HCT116 (cell line): ENCODE data around the gene MAN2B2. TPM values are rescaled to one million over a fixed set of nuclear protein-coding genes. Genes with fewer than 3 reads are reported as not detected.
"Not testable (repeated sequence)": the region's sequence is repeated elsewhere in the genome, so short reads cannot be mapped to it uniquely, and the experiment has no call there.

ENCODE experiments used
- ATAC-seq: fragments of 200-7000 bp; cut with Tn5 transposase; 2 replicates; pipeline ENCODE4 v1.9.1; 2020; ENCODE audit warnings: mild to moderate bottlenecking, moderate library complexity
- BruUV-seq: library from RNA; stranded (reverse); fragments of 400-500 nt; replicated peaks from 2 replicates; lab custom pipeline; 2021; lab: Mats Ljungman, UMichigan
- CTCF ChIA-PET: fragments of 300-600 bp; sonication (Branson Sonifier 250); formaldehyde crosslinking; loops from one replicate; lab custom pipeline; 2021; ENCODE audit warnings: antibody characterized with exemption; lab: Charles Lee
- POLR2A ChIA-PET: fragments of 300-600, 350-600 bp; sonication (Branson Sonifier 250); formaldehyde crosslinking; loops from one replicate; lab custom pipeline; 2021; ENCODE audit warnings: antibody characterized with exemption; lab: Charles Lee
- RAD21 ChIA-PET, 2 experiments: fragments of 300-600 bp; sonication (Branson Sonifier 250); formaldehyde crosslinking; loops; one replicate each; lab custom pipeline; 2023; ENCODE audit warnings: low total read pairs in 2 of 2; ENCODE audit not compliant: uncharacterized antibody in 2 of 2, unreplicated experiment in 2 of 2, low non-redundant PET in 1 of 2; lab: Charles Lee
- DNase-seq: peaks from one replicate; pipeline ENCODE4 v3.0.0-alpha.2; 2010; ENCODE audit warnings: low read depth, low spot score
- H2AFZ ChIP-seq: fragments of 200-600 bp; shearing (Covaris generic), sonication (generic); 2 replicates; pipeline ENCODE4 v1.6.1; 2017; ENCODE audit warnings: low read depth, mixed run types, mixed read lengths, antibody characterized with exemption, low read length; ENCODE audit not compliant: poor library complexity, severe bottlenecking
- H3K27ac ChIP-seq: 2 replicates; pipeline ENCODE4 v1.5.1; 2012; ENCODE audit warnings: low read depth, low read length
- H3K27me3 ChIP-seq: fragments of 200-600 bp; sonication (generic); 2 replicates; pipeline ENCODE4 v1.6.1; 2016; ENCODE audit warnings: mixed run types, low read length, mixed read lengths; ENCODE audit not compliant: insufficient read depth
- H3K36me3 ChIP-seq, 2 experiments: fragments of 200-500 bp in 1 of 2; fragments of 200-600 bp in 1 of 2; sonication (Bioruptor generic) in 1 of 2; sonication (generic) in 1 of 2; 2 replicates each; pipeline versions ENCODE4 v1.5.1 to v1.6.1; 2014 to 2016; ENCODE audit warnings: low read length in 2 of 2, inconsistent platforms in 1 of 2, mixed read lengths in 1 of 2, mixed run types in 1 of 2; ENCODE audit not compliant: insufficient read depth in 2 of 2, control insufficient read depth in 1 of 2
- H3K4me1 ChIP-seq, 2 experiments: fragments of 200-600 bp in 1 of 2; sonication (generic) in 1 of 2; 2 replicates each; pipeline versions ENCODE4 v1.5.1 to v1.6.1; 2012 to 2017; ENCODE audit warnings: low read length in 2 of 2, inconsistent platforms in 1 of 2, mild to moderate bottlenecking in 1 of 2, mixed read lengths in 1 of 2, mixed run types in 1 of 2, moderate library complexity in 1 of 2; ENCODE audit not compliant: insufficient read depth in 2 of 2, control insufficient read depth in 1 of 2
- H3K4me2 ChIP-seq: fragments of 200-600 bp; sonication (generic); 2 replicates; pipeline ENCODE4 v1.6.1; 2017; ENCODE audit warnings: mixed run types, low read length, mixed read lengths
- H3K4me3 ChIP-seq, 2 experiments: fragments of 200-600 bp in 1 of 2; sonication (generic) in 1 of 2; replicated peaks in 1 of 2; 2 replicates each; pipeline ENCODE4 v1.5.1; 2011 to 2016; ENCODE audit warnings: low read length in 2 of 2, control low read depth in 1 of 2, low read depth in 1 of 2, mild to moderate bottlenecking in 1 of 2, mixed read lengths in 1 of 2, mixed run types in 1 of 2
- H3K79me2 ChIP-seq: fragments of 200-600 bp; sonication (generic); 2 replicates; pipeline ENCODE4 v1.6.1; 2017; ENCODE audit warnings: mild to moderate bottlenecking, mixed run types, low read length, moderate library complexity, mixed read lengths; ENCODE audit not compliant: insufficient read depth
- H3K9ac ChIP-seq: fragments of 200-600 bp; sonication (generic); 2 replicates; pipeline ENCODE4 v1.6.1; 2016; ENCODE audit warnings: low read length, mixed read lengths
- H3K9me2 ChIP-seq: fragments of 200-600 bp; sonication (generic), shearing (Covaris generic); 2 replicates; pipeline ENCODE4 v1.6.1; 2017; ENCODE audit warnings: mixed run types, mild to moderate bottlenecking, moderate library complexity; ENCODE audit not compliant: insufficient read depth
- H3K9me3 ChIP-seq, 2 experiments: fragments of 200-500 bp in 1 of 2; fragments of 200-600 bp in 1 of 2; sonication (Bioruptor generic) in 1 of 2; sonication (generic) in 1 of 2; 2 replicates each; pipeline ENCODE4 v1.6.1; 2014 to 2017; ENCODE audit warnings: low read length in 2 of 2, mixed read lengths in 2 of 2, inconsistent platforms in 1 of 2, low read depth in 1 of 2, mild to moderate bottlenecking in 1 of 2, mixed run types in 1 of 2, moderate library complexity in 1 of 2; ENCODE audit not compliant: control insufficient read depth in 1 of 2, insufficient read depth in 1 of 2
- H4K20me1 ChIP-seq: fragments of 200-600 bp; sonication (generic), shearing (Covaris generic); 2 replicates; pipeline ENCODE4 v1.6.1; 2017; ENCODE audit warnings: mixed run types, mild to moderate bottlenecking, moderate library complexity; ENCODE audit not compliant: insufficient read depth
- CBX3 ChIP-seq: IDR thresholded peaks from 2 replicates; pipeline ENCODE4 v1.6.1; 2012; ENCODE audit warnings: low read depth
- CEBPB ChIP-seq: IDR thresholded peaks from 2 replicates; pipeline ENCODE4 v1.6.1; 2012; ENCODE audit warnings: low read depth
- EGR1 ChIP-seq: IDR thresholded peaks from 2 replicates; pipeline ENCODE4 v1.6.1; 2012; ENCODE audit warnings: low read depth
- FOSL1 ChIP-seq: IDR thresholded peaks from 2 replicates; pipeline ENCODE4 v1.6.1; 2012; ENCODE audit warnings: low read depth
- JUND ChIP-seq: IDR thresholded peaks from 2 replicates; pipeline ENCODE4 v1.6.1; 2012
- POLR2AphosphoS5 ChIP-seq: IDR thresholded peaks from 2 replicates; pipeline ENCODE4 v1.6.1; 2011; ENCODE audit warnings: mild to moderate bottlenecking, low read depth, low read length, moderate library complexity
- SIN3A ChIP-seq: IDR thresholded peaks from 2 replicates; pipeline ENCODE4 v1.6.1; 2012; ENCODE audit warnings: low read depth
- SP1 ChIP-seq: IDR thresholded peaks from 2 replicates; pipeline ENCODE4 v1.6.1; 2012; ENCODE audit warnings: low read depth
- TCF7L2 ChIP-seq: IDR thresholded peaks from 2 replicates; pipeline ENCODE4 v1.7.0; 2011; ENCODE audit warnings: borderline replicate concordance, inconsistent platforms; ENCODE audit not compliant: insufficient read depth, insufficient read length; ENCODE audit errors: extremely low read depth
- ZFX ChIP-seq: fragments of 450-650 bp; IDR thresholded peaks from 2 replicates; pipeline ENCODE4 v1.6.1; 2017
- intact Hi-C: fragments of 100-400 bp; cut with micrococcal nuclease; formaldehyde crosslinking; loops from 2 replicates; pipeline ENCODE4 v1.10.0; 2022
- total RNA-seq: library from RNA; stranded (reverse); gene quantifications from one replicate; pipeline ENCODE4 v1.2.1, GENCODE V29; 2021; ENCODE audit not compliant: unreplicated experiment
- TF ChIP-seq, protein P1 (sequence below), 3 experiments: fragments of 200-600 bp in 1 of 3; sonication (generic) in 1 of 3; IDR thresholded peaks in 2 of 3; conservative IDR thresholded peaks in 1 of 3; 2 replicates each; pipeline ENCODE4 v1.5.1; 2012 to 2017; ENCODE audit warnings: low read depth in 2 of 3, low read length in 2 of 3, antibody characterized with exemption in 1 of 3, borderline replicate concordance in 1 of 3, control low read depth in 1 of 3, mild to moderate bottlenecking in 1 of 3, mixed read lengths in 1 of 3, mixed run types in 1 of 3, moderate library complexity in 1 of 3; ENCODE audit not compliant: insufficient read depth in 1 of 3
- TF ChIP-seq, protein P2 (sequence below): IDR thresholded peaks from 2 replicates; pipeline ENCODE4 v1.6.1; 2011; ENCODE audit warnings: mild to moderate bottlenecking, low read length, moderate library complexity; ENCODE audit not compliant: insufficient replicate concordance; ENCODE audit errors: extremely low read depth
- TF ChIP-seq, protein P3 (sequence below): IDR thresholded peaks from 2 replicates; pipeline ENCODE4 v1.6.1; 2012; ENCODE audit warnings: low read depth

MAN2B2 gene
- total RNA-seq, 1 experiment from 2014 or later: 18.0 TPM

GRCh38 chr4:6655291-6655690 is 80.3 kb downstream of the MAN2B2 start:
- POLR2A ChIA-PET: interaction anchor here (1.2 to 2.2 kb wide), 2 partner anchors 18 kb away, joined by 5 to 7 read pairs; a partner anchor contains a TSS
- H3K9me2 ChIP-seq, H3K9me3 ChIP-seq, H3K4me1 ChIP-seq, H3K9ac ChIP-seq, intact Hi-C loops, H3K4me2 ChIP-seq, BruUV-seq, ATAC-seq, CTCF ChIA-PET, H3K27ac ChIP-seq, DNase-seq, H3K4me3 ChIP-seq, H3K27me3 ChIP-seq, H4K20me1 ChIP-seq, RAD21 ChIA-PET, H3K36me3 ChIP-seq, H3K79me2 ChIP-seq, H2AFZ ChIP-seq: not testable (repeated sequence)

GRCh38 chr4:6655924-6656323 is 80.9 kb downstream of the MAN2B2 start:
- no peak for ATAC-seq
- Histone ChIP-seq H3K9ac (no peak overlapping the region), H3K27ac (no peak overlapping the region), H3K36me3 (no peaks in the 10 kb centered on the region), H3K9me2 (no peaks in the 10 kb centered on the region), H4K20me1 (no peaks in the 10 kb centered on the region), H2AFZ (no peak overlapping the region), H3K4me3 (no peak overlapping the region), H3K9me3 (no peaks in the 10 kb centered on the region), H3K4me2 (no peak overlapping the region), H3K4me1 (peaks cover 2 to 10% of the 10 kb centered on the region in 2 experiments; a peak in 3 of 4 replicates), H3K27me3 (no peaks in the 10 kb centered on the region), H3K79me2 (no peaks in the 10 kb centered on the region)
- BruUV-seq: no TSS peak
- intact Hi-C loops: no loop called here
- ChIA-PET CTCF (no interaction called here), POLR2A (interaction anchor here (1.2 kb wide), 1 partner anchor 17 kb away, joined by 5 read pairs; a partner anchor contains a TSS), RAD21 (no interaction called here)
- DNase-seq: no peak
- TF ChIP-seq FOSL1 (no peak), SP1 (no peak), EGR1 (no peak), ZFX (no peak), POLR2AphosphoS5 (no peak), JUND (no peak), SIN3A (no peak), CEBPB (no peak), CBX3 (no peak), TCF7L2 (no peak)
- TF ChIP-seq, protein P1, sequence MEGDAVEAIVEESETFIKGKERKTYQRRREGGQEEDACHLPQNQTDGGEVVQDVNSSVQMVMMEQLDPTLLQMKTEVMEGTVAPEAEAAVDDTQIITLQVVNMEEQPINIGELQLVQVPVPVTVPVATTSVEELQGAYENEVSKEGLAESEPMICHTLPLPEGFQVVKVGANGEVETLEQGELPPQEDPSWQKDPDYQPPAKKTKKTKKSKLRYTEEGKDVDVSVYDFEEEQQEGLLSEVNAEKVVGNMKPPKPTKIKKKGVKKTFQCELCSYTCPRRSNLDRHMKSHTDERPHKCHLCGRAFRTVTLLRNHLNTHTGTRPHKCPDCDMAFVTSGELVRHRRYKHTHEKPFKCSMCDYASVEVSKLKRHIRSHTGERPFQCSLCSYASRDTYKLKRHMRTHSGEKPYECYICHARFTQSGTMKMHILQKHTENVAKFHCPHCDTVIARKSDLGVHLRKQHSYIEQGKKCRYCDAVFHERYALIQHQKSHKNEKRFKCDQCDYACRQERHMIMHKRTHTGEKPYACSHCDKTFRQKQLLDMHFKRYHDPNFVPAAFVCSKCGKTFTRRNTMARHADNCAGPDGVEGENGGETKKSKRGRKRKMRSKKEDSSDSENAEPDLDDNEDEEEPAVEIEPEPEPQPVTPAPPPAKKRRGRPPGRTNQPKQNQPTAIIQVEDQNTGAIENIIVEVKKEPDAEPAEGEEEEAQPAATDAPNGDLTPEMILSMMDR (IDR thresholded peaks at IDR 0.05 in 2 of 3, conservative IDR thresholded peaks at IDR 0.05 in 1 of 3; ENCODE audit: borderline replicate concordance in 1 of 3, insufficient read depth in 1 of 3, low read depth in 2 of 3, low read length in 2 of 3): no peak
- TF ChIP-seq, protein P2, sequence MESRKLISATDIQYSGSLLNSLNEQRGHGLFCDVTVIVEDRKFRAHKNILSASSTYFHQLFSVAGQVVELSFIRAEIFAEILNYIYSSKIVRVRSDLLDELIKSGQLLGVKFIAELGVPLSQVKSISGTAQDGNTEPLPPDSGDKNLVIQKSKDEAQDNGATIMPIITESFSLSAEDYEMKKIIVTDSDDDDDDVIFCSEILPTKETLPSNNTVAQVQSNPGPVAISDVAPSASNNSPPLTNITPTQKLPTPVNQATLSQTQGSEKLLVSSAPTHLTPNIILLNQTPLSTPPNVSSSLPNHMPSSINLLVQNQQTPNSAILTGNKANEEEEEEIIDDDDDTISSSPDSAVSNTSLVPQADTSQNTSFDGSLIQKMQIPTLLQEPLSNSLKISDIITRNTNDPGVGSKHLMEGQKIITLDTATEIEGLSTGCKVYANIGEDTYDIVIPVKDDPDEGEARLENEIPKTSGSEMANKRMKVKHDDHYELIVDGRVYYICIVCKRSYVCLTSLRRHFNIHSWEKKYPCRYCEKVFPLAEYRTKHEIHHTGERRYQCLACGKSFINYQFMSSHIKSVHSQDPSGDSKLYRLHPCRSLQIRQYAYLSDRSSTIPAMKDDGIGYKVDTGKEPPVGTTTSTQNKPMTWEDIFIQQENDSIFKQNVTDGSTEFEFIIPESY: no peak
- TF ChIP-seq, protein P3, sequence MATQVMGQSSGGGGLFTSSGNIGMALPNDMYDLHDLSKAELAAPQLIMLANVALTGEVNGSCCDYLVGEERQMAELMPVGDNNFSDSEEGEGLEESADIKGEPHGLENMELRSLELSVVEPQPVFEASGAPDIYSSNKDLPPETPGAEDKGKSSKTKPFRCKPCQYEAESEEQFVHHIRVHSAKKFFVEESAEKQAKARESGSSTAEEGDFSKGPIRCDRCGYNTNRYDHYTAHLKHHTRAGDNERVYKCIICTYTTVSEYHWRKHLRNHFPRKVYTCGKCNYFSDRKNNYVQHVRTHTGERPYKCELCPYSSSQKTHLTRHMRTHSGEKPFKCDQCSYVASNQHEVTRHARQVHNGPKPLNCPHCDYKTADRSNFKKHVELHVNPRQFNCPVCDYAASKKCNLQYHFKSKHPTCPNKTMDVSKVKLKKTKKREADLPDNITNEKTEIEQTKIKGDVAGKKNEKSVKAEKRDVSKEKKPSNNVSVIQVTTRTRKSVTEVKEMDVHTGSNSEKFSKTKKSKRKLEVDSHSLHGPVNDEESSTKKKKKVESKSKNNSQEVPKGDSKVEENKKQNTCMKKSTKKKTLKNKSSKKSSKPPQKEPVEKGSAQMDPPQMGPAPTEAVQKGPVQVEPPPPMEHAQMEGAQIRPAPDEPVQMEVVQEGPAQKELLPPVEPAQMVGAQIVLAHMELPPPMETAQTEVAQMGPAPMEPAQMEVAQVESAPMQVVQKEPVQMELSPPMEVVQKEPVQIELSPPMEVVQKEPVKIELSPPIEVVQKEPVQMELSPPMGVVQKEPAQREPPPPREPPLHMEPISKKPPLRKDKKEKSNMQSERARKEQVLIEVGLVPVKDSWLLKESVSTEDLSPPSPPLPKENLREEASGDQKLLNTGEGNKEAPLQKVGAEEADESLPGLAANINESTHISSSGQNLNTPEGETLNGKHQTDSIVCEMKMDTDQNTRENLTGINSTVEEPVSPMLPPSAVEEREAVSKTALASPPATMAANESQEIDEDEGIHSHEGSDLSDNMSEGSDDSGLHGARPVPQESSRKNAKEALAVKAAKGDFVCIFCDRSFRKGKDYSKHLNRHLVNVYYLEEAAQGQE: no peak
